Activated CD4-positive, alpha-beta T cell treated with anti-CD3 and anti-CD28 coated beads, Interleukin-2, Interleukin-4, amounts not matched to agents 100 ng/mL and 50 ng/mL, durations not matched to agents 16 hours and 8 hours (primary cell): ENCODE results near the gene FIBIN.
"Not testable (repeated sequence)": the region's sequence is repeated elsewhere in the genome, so short reads cannot be mapped to it uniquely, and the experiment has no call there.

Experiments used
- DNase-seq: peaks from one replicate; pipeline ENCODE4 v3.0.0-alpha.2; 2020; ENCODE audit warnings: low spot score

The FIBIN gene

DNA sequence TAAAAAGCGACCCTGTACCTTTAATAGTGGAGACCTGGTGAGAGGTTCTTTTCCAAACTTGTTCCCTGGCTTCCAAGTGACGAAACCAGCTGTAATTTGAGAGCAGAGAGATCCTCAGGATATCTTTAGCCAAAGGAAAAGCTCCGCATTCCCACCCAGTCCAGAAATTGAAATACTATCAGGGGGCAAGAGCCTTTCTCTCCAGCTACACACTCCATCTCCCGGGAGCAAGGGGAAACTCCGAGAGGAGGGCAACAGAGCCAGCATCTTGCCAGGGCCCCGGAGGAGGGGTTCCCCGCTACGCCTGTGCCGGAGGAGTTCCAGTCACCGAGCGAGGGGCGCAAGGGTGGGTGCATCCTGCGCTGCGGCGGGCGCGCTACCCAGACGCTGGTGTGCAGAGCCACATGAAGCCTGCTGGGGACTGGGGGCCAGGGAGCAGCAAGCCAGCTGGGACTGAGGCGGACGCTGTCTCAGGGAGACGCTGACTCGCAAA, at the start of gene FIBIN:
Gene FIBIN (plus strand): TSS at position 148 of the 493 bp plus-strand sequence. CDS start 415 bp downstream, outside the sequence.
- DNase-seq = no peak

DNA sequence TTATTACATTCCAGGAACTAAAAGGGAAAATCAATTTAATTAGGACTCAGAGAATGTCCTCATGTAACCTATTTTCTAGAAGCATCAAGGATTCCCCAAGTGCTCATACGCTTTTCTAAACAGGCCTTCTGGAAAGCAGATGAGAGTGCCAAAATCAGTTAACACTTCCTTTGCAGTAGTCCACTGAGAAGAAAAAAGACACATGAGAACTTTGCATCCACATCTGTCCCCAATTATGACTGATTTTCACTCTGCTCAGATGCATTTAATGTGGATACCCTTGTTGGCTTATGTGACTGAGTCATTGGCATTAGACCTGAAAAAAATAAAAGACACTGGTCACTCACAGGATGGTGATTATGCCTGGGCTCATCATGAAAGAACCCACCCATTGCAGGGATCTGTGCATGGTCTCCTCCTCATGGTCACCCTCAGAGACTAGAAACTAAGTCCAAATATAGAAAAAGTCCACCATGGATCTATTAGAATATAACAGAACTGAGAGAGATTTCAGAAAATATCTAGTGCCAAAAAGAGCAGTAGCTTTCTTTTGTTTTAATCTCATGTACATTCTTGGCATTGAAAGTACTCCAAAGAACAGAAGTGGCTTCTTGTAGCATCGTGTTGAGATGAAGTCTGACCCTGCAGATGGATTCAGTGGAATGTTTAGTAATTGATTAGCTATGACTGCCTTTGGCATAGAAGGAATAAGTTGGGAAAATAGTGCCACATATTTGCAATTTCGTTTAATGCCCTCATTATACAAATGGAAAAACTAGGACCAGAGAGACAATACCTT, 48.8 kb upstream of the FIBIN start:
- DNase-seq = no peak

DNA sequence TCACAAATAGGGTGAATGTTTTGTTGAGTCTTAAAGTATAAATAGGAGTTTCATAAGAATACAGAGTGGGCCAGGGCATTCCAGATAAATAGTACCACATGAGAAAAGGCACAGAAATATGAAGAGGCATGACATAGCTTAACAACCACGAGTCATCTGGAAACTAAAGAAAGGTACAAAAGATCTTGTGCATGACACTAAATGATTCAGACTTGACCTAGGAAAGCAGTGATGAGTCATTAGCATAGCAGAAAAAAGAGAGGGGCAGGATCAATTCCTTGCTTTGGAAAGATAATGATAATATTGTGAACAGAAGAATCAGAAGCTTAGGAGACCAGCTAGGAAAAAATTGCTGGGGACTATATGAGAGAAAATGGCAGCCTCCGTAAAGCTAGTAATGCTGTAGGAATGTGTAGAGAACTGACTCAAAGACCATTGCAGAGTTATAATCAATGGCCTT, 47.6 kb upstream of the FIBIN start:
- no peak for DNase-seq

DNA sequence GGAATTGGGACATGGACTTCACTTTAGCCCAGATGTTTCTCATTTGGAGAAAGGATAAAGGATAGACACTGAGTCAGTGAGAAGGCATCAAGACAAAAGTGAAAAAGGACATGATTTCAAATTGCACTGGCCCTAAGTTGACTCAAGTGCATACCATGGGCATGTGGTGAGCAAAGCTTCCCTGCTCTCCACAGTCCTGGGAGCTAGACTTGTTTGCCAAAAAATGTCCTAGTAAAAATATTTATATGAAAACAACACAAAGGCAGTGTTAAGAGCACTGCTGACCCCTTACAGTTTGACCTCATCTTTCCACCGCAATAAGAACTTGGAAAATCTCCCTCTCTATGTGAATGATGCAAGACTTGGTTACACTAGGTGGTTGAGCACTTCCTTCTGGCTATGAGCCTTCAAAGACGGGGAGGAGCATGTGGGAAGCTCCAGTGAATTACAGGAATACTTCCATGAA, 46.5 kb upstream of the FIBIN start:
- DNase-seq = no peak

DNA sequence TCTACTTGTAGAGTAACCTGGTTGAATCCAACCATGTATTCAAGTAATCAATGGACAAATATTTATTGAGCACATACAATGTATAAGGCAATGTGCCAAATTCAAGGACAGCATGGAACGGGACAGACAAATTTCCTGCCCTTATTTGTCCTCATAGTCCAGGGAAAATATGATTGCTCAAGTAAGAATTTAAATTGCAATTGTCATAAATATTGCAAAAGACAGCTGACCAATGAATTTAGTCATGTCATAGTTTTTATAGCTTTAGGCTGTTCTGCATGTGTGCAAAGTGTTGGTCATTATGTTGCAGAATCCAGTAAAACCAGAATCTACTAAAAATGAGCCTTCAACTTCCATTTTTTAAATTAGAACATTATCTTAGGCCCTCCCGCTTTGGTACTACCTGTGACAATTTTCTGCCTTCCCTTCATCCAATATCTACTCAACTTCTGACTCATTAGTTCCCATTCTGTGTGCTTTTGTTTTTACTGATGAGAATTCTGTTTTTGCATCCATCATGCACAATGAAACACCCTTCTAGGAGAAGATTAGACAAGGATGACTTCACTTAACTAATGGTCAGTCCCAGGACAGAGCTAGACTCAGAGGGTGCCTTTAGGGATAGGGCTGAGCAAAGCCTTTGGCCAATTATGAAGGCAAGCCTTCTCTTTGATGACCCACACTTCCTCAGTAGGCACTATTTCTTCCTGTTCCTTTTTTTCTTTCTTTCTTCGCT, 45.8 kb upstream of the FIBIN start:
- DNase-seq = no peak

DNA sequence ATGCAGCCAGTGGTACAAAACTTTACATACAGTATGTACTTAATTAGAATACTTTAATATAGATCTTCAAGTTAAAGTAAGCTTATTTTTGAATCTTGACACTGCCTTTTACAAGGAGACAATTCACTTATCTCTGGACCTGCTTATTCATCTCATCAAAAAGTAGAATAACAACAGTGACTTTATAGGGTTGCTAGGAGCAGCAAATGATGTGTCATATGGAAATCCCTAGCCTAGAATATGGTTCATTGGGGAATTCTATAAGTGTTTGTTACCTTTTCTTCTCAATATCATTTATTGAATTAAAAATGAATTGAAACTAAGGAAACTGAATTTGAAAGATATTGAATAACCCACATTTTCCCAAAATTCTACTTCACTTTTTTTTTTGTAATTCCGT, 45.0 kb upstream of the FIBIN start:
- no peak for DNase-seq

DNA sequence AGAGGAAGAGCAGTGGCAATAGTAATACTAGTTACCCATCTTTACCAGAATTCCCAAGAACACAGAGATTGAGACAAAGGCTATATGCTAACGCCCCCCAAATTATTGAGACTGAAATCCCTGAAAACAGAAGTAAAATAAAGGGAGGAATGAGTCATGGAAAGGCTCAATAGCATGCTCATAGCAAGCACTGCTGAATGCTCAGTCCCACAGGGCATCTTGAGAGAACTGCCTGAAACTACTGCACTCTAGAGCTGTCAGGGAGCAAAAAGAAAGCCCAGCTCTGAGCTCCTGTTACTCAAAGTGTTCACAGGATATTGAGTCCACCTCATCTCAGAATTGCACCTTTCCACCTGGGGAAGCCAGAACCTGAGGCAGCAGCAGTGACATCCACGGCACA, 44.1 kb upstream of the FIBIN start:
- no peak for DNase-seq

DNA sequence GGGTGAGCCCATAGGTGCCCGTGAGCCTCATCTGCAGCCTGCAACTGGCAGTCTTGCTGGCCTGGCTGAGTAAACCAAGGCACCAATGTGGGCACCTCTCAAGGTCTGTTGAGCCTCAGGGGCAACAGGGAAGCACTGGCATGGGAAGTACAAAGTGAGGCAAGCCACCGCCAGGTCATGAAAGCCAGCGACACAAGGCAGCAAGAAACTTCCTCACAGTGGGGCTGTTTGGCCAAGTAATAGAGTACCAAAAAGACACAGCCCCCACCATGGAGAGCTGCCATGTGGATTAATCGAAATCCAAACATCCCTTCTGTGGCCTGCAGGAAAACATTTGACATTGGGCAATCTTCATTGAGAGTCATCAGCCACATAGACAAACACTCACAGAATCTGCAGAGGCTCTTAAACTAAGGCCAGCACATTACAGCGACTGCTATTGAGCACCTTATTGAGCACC, 43.6 kb upstream of the FIBIN start:
- no peak for DNase-seq

DNA sequence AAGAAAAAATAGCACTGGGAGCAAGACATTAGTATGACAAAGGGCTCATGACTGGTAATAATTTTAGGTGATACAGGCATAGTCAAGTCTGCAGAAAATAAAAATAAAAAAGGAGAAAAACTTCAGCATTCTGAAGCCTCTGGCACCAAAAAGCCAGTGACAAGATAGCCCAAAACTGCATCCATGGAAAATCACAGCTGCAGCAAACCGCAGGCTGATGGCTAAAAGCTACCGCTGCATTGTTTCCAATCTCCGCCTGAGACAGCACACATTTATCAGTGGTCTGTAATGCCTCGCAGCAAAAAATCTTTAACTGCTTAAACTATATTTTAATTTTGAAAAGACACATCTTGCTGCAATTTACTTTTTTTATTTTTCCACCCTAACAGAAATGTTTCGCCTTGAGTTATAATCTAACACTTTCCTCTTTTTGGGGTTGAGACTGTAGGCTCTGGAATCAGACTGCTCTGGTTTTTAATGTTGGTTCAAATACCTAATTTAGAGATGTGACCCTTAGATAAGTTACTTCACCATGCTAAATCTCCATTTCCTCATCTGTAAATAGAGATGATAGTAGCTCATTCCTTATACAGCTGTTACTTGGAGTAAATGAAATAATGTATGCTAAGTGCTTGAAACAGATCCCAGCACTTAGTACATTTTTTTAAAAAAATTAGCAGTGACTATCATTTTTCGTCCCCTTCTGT, 42.0 kb upstream of the FIBIN start:
- DNase-seq = no peak

DNA sequence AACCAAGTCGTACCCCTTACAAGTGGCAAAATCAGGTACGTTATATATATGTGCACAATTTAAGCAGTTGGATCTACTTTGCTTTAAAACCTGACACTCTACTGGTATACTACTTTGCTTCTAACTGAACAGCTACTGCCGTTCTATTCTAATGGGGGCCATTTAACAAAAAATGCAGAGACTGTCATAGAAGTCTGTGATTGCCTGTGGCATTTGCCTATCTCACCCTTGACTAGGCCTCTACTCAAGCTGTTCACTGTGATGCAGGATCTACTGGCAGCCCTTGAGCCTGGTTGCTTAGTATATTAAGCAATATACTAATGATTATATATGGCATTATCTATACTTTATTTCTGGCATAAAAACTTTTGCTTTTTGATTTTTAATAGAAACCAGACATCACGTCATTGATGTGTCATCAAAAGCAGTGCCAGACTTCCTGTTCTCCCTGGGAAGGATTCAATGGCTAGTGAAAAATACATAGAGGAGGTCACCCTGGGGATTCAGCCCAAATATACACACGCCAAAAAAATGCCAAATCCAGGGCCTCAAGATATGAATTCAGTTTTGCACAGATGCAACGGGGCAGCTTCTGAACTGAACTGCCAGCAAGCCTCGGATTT, 40.0 kb upstream of the FIBIN start:
- no peak for DNase-seq

DNA sequence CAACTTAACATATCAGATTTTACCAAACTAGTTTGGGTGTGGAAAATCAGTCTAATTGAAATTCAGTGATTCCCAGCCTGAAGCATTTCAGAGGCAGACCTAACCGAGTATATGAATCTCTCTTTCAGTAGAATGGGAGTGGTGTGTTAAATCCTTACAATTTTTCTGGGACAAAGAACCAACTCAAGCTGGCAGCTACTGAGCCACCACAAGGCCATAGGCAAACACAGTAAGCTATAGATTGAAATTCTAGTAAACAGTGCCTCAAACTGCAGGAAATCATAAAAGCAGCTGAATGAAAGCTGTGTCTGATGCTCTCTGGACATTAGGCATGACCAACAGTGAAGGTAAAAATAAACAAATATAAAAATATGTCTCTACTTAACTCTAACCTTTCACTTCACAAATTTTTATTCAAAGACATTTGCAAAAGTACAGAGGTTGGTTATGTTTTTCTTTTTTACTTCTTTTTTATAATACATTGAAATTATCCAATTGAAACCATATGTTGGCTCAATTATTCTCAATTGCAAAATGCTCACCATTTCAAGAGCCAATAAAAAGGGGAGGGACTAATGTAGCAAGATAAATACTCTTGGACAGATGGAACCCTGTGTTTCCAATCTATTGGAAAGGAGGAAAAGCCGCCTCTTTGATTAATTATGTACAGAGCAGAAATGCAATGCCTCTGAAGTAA, 35.8 kb upstream of the FIBIN start:
- DNase-seq = no peak

DNA sequence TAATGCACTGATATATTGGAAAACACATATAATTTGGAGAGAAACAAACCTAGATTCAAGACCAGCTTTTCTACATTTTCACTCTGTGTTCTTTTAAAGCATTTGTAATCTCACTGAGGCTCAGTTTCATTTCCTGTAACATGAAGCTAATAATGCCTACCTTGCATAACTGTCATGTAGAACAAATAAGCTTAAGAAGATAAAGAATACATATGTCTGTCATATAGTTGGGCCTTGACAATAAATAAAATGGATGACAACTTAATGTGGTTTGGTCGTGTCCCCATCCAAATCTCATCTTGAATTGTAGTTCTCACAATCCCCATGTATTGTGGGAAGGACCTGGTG, 35.2 kb upstream of the FIBIN start:
- no peak for DNase-seq

DNA sequence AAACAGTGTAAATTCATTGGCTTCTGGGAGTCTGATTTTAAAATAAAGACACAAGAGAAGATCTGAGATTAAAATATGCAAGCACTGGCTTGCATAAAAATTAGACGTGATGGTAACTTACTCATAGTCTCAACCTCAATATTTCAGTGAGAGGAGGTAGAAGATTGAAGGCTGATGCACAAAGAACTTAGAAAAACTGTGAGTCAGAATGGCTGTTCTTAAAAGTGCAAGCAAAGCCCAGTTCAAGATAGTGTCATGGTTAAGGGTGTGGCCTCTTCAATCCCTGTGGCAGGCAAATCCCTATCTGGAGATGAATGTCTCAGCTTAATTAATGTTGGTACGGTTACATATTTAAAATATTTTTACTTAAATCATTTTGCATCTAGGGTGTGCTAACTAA, 33.6 kb upstream of the FIBIN start:
- DNase-seq = no peak

DNA sequence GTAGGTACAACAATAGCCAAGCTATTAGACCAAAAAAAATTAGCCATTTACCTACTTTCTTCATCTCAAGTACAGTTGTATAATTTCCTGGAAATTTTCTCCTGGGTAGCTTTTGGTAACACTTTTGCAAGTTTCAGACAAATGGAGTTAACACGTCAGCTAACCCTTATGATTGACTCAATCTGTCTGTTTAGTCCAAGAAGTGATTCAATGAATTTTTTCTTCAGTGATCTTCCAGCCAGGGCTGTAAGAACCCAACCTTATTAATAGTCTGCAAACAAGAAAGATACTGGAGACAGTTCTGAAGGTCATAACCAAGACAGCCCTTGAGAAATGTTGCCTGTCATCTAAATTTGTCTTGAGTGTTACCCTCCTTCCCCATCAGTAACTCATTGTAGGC, 30.1 kb upstream of the FIBIN start:
- DNase-seq = no peak

DNA sequence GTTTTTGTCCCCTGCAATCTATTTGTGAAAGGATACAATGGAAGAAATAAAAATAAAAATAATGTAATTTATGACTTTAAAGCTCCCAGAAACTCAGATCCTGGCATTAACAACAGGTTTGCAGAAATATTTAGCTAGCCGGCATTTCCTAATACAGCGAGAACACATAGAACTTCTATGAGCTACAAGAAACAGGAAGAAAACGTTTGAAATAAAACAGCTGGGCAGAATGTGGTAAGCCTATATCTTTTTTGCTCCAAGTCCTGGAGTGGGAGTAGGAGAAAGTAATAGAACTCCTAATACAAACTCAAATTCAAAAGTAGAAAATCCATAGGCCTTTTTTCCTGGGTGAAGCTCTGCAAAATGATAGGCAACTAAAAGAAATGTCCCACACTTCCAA, 29.6 kb upstream of the FIBIN start:
- DNase-seq = no peak

DNA sequence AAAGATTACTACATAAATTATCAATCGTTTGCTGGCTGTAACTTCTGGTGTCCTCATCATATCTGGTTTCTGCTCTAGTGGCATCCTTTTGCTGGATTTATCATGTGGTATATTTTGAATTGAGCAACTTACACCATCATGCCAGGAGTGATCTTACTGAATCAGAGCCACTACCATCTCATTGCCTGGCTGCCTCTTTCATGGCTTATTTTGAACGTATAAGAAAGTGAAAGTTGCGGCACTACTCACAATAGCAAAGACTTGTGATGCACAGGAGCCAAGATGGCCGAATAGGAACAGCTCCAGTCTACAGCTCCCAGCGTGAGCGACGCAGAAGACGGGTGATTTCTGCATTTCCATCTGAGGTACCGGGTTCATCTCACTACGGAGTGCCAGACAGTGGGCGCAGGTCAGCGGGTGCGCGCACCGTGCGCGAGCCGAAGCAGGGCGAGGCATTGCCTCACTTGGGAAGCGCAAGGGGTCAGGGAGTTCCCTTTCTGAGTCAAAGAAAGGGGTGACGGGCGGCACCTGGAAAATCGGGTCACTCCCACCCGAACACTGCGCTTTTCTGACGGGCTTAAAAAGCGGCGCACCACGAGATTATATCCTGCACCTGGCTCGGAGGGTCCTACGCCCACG, 28.9 kb upstream of the FIBIN start:
- not testable (repeated sequence) for DNase-seq

DNA sequence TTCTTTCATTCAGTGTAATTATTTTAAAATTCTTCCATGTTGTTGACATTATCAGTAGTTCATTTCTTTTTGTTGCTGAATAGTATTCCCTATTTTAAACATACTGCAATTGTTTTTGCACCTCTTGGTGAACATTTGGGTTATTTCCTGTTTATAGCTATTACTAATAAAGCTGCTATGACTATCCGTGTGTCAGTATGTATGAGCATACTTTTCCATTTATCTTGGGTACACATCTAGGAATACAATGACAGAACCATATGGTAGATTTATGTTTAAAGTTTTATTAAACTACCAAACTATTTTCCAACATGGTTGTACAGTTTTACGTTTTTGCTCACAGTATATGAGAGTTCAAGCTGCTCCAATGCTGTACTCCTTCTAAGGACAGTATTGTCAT, 22.0 kb upstream of the FIBIN start:
- no peak for DNase-seq

DNA sequence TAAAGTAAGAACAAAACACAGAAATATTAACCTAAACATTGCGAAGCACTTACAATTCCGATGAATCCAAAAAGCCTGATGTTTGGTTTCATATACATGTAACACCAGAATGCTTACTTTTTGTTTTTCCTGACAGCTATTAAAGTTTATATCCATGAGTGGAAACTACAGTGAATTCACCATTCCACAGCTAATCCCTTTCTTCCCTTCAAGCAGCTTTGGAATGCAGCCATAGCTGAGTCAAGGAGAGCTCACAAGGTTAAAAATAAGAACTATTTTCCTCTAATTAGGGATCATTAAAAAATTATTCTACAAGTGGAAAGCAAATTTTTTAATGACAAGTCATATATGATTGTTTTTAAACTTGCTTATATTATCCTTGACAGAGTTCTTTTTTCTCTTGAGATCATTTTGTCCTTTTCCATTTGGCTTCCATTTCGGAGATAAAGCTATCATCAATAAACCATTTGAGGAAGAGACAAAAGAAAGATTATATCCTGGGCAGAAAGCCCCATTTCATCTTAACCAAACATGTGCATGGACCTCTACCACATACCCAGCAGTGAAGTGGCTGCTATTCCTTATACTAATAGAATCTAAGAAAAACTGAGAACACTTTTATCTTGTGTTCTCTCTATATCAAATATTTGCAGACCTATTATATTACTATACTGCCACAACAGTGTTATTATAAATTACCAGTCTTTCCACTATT, 19.7 kb upstream of the FIBIN start:
- no peak for DNase-seq

DNA sequence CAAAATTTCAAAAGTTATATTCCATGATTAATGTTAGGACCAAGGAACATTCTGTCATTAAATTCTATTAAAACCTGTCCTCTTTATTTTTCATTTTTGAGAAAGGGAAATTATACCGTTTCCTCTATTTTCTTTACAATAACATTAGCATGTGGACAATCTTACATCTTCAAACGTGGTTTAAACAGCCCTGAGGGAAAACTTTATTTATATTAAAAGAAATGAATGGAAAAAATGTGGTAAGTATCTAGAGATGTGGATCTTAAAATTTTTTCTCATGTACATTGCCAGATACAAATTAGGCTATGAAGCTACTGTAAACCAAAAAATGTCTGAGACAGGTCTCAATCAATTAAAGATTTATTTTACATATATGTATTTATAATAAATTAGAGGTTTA, 18.9 kb upstream of the FIBIN start:
- DNase-seq = no peak

DNA sequence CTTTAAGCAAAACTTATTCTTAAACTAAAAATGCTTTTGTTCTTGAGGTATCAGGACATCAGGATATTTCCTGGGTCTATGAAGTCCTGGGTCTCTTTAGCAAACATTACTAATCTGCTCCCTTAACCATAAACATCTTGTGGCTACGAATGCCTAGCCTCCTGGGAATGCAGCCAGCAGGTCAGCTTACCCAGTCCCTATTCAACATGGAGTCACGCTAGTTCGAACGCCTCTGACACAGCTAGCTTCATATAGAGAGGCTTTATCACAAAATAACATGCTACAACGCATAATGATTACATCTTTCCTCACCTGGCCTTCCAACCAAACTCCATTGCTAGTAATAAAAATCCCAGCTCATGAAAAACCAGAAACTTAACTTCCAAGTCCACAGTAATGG, 17.5 kb upstream of the FIBIN start:
- DNase-seq = no peak
